NCI-H524 (cell line): ENCODE data around the gene MYH7.

Experiments
- DNase-seq, 2 experiments: peaks; one replicate each; lab custom pipeline; 2025; lab: John Stamatoyannopoulos, UW

MYH7 gene

GRCh38 chr14:23366426-23366921, 69.0 kb downstream of the MYH7 start:
- DNase-seq = peak; percentile 94 to 95

GRCh38 chr14:23365732-23366425, 69.6 kb downstream of the MYH7 start:
- DNase-seq = peak; percentile 94 to 97

GRCh38 chr14:23365036-23365731, 70.3 kb downstream of the MYH7 start, which contains the start of gene EFS:
EFS (minus strand) TSS chr14:23365172; CDS start chr14:23365025, 147 bp downstream.
- DNase-seq = no peak

GRCh38 chr14:23364164-23365035, 71.1 kb downstream of the MYH7 start:
- DNase-seq = peak; percentile 47 to 83
